Nephron progenitor cell (in vitro differentiated cells): ENCODE measurements around the gene NMNAT3.

ENCODE experiments used
- DNase-seq: peaks from one replicate; pipeline ENCODE4 v3.0.0; 2021
- H3K27ac Mint-ChIP-seq: 2 replicates; pipeline ENCODE4 v1.8.0; 2021; ENCODE audit warnings: mild to moderate bottlenecking, moderate library complexity, mixed read lengths
- H3K27me3 Mint-ChIP-seq: 2 replicates; pipeline ENCODE4 v1.8.0; 2021; ENCODE audit warnings: mild to moderate bottlenecking, low read depth, mixed read lengths; ENCODE audit not compliant: poor library complexity
- H3K36me3 Mint-ChIP-seq: 2 replicates; pipeline ENCODE4 v1.8.0; 2021; ENCODE audit warnings: low read depth, mixed read lengths
- H3K4me1 Mint-ChIP-seq: 2 replicates; pipeline ENCODE4 v1.8.0; 2021; ENCODE audit warnings: mixed read lengths
- H3K4me3 Mint-ChIP-seq: 2 replicates; pipeline ENCODE4 v1.8.0; 2021; ENCODE audit warnings: mild to moderate bottlenecking, moderate library complexity, mixed read lengths
- H3K9me3 Mint-ChIP-seq: 2 replicates; pipeline ENCODE4 v1.8.0; 2021; ENCODE audit warnings: mild to moderate bottlenecking, moderate library complexity, mixed read lengths
- TF ChIP-seq, protein P1 (sequence below): fragments of 200-600 bp; sonication (generic); IDR thresholded peaks from 2 replicates; pipeline ENCODE4 v1.5.0; 2021; ENCODE audit warnings: antibody characterized with exemption

NMNAT3 gene

DNA sequence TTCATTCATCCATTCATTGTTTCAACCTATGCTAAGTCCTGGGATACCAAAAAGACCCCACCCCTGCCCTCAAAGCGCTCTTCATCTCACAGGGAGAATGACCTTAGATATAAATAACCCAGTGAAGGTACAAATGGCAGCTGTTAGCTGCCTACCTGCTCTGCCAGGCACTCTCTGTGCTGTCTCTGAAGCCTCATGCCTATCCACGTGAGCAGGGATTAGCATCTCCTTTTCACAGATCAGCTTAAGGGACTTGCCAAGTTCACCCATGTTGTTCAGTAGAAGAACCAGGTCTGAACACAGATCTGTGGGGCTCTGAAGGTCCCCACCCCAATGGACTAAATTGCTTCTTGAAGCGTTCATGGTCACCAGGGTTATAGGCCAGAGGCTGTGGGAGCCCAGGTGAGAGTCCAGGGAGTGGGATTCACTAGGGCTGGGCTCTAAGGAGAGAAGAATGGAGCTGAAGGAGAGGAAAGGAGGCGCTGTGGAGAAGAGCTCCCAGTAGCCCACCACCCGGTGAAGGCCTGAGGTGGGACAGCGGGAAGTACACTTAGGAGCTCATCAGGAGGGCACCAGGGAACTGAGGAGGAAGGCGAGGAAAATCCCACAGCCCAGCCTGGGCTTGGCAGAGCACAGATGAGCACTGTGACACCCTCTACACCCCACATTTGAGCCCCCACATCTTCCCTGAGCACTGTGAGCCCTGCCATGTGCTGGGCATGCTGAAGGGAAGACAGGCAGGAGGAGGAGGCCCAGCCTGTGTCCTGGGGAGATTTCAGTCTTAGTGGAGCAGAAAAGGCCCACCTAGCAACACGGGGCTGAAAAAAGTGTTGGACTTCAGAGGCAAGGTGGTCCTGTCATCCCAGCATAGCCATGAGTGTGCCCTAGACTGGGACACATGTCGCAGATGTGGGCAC, 158.6 kb downstream of the NMNAT3 start:
- no peak overlapping the region for H3K4me3 Mint-ChIP-seq
- DNase-seq: no peak
- peaks cover 63% of the 10 kb centered on the region for H3K36me3 Mint-ChIP-seq
- TF ChIP-seq, protein P1, sequence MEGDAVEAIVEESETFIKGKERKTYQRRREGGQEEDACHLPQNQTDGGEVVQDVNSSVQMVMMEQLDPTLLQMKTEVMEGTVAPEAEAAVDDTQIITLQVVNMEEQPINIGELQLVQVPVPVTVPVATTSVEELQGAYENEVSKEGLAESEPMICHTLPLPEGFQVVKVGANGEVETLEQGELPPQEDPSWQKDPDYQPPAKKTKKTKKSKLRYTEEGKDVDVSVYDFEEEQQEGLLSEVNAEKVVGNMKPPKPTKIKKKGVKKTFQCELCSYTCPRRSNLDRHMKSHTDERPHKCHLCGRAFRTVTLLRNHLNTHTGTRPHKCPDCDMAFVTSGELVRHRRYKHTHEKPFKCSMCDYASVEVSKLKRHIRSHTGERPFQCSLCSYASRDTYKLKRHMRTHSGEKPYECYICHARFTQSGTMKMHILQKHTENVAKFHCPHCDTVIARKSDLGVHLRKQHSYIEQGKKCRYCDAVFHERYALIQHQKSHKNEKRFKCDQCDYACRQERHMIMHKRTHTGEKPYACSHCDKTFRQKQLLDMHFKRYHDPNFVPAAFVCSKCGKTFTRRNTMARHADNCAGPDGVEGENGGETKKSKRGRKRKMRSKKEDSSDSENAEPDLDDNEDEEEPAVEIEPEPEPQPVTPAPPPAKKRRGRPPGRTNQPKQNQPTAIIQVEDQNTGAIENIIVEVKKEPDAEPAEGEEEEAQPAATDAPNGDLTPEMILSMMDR: no peak
- H3K27me3 Mint-ChIP-seq: peaks cover 2% of the 10 kb centered on the region
- H3K9me3 Mint-ChIP-seq: no peaks in the 10 kb centered on the region
- peak overlapping the region; percentile 60 for H3K27ac Mint-ChIP-seq
- H3K4me1 Mint-ChIP-seq: peaks cover 15% of the 10 kb centered on the region

DNA sequence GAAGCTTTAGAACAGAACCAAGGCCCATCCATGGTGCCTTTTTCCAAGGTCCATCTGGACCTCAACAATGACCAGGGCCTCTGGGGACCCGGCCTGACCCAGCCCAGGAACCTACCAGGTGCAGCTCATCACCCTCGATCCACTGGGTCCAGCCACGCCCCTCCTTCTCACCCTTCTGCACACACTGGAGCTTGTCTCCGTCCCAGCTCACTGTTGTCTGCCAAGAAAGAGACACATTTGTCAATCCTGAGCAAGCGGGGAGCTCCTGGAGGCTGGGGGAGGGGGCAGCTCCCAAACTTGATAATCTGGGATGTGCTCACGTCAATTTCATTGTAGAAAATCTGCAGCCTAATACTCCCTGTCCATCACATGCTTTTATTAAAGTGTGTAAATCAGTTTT, 159.5 kb downstream of the NMNAT3 start:
- H3K4me3 Mint-ChIP-seq: no peak overlapping the region
- peaks cover 9% of the 10 kb centered on the region for H3K4me1 Mint-ChIP-seq
- H3K9me3 Mint-ChIP-seq: no peaks in the 10 kb centered on the region
- peaks cover 55% of the 10 kb centered on the region for H3K36me3 Mint-ChIP-seq
- no peaks in the 10 kb centered on the region for H3K27me3 Mint-ChIP-seq
- DNase-seq: no peak
- TF ChIP-seq, protein P1: no peak
- no peak overlapping the region for H3K27ac Mint-ChIP-seq

DNA sequence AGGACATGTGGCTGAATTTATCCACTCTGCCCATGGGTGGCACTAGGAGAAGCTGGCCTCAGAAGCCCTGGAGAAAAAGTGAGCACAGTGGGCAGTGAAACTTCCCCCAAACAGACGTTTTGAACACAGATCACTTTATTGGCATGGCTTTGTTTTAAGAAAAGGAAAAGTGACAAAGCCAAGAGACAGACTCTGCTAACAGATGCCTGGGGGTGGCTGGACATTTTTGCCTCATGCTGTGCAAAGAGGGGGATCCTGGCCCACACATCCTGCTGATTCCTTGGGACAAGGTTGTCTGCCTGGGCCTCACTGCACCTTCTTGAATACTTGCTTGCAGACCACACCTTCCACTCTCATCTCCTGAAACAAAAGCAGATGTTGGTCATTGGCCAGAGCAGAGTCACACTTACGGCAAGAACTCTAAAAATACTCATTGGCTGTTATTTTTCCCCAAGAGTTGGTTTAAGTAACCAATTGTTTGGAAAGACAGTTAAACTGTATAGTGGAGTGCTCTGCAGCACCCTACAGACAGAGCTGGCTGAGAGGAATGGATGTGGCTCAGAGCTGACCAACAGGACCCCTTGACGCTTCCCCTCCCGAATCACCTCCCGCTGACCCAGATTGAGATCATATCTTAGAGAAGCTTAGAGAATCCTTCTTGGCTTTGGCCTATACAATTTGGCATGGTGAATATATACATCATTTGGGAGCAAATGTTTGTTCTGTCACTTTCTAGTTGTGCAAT, 160.3 kb downstream of the NMNAT3 start:
- peak overlapping the region; percentile 86 for H3K27ac Mint-ChIP-seq
- no peaks in the 10 kb centered on the region for H3K9me3 Mint-ChIP-seq
- no peaks in the 10 kb centered on the region for H3K27me3 Mint-ChIP-seq
- no peak for DNase-seq
- peaks cover 49% of the 10 kb centered on the region for H3K36me3 Mint-ChIP-seq
- TF ChIP-seq, protein P1: no peak
- H3K4me1 Mint-ChIP-seq: peaks cover 7% of the 10 kb centered on the region
- no peak overlapping the region for H3K4me3 Mint-ChIP-seq

DNA sequence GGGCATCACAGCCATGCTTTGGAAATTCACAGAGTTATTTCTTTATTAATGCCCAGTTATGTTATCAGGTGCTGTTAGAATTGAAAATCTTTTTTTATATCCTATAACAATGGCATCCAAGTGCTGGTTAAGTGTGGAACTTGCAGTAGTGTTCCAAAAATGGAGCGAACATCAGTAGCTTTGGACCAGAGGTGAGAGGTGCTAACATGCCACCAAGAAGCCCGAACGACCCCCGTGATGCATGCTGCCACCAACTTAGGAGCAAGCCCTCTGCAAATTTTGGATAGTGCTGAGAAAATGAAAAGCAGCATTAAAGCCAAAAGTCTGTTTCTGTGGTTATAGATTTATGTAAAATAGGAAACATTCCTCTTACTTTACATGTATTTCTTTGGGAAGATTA, 163.0 kb downstream of the NMNAT3 start:
- no peak overlapping the region for H3K4me3 Mint-ChIP-seq
- H3K9me3 Mint-ChIP-seq: no peaks in the 10 kb centered on the region
- peaks cover 35% of the 10 kb centered on the region for H3K36me3 Mint-ChIP-seq
- peaks cover 4% of the 10 kb centered on the region for H3K4me1 Mint-ChIP-seq
- H3K27me3 Mint-ChIP-seq: no peaks in the 10 kb centered on the region
- no peak overlapping the region for H3K27ac Mint-ChIP-seq
- TF ChIP-seq, protein P1: no peak
- DNase-seq: no peak
